Measurements from ENCODE around the gene PKP4.

Gene PKP4

GRCh38 chr2:158513841-158514240 lies 57.1 kb downstream of the PKP4 start:
- H3K27me3 ChIP-seq (replicated peaks in 2 of 5; ENCODE audit: control insufficient read depth in 4 of 5, insufficient read depth in 5 of 5, low read length in 4 of 5), result no peaks in the 10 kb centered on the region
- H3K36me3 ChIP-seq (ENCODE audit: control insufficient read depth in 4 of 4, insufficient read depth in 4 of 4, low read length in 3 of 4), result no peaks in the 10 kb centered on the region
- H3K27ac ChIP-seq (ENCODE audit: insufficient read depth in 1 of 2, low read depth in 1 of 2, low read length in 2 of 2, poor library complexity in 1 of 2, severe bottlenecking in 2 of 2), result no peak overlapping the region
- 83% methylated on average over 1 of the region's 5 CpGs for WGBS (ENCODE audit: insufficient coverage)
- DNase-seq, result no peak
- H3K4me3 ChIP-seq (ENCODE audit: control insufficient read depth in 1 of 7, extremely low read depth in 1 of 7, insufficient read depth in 4 of 7, low read depth in 2 of 7, low read length in 6 of 7), result no peak overlapping the region
- ChIA-PET POLR2A (no interaction called here), CTCF (no interaction called here)
- no peaks in the 10 kb centered on the region for H3K9me3 ChIP-seq (ENCODE audit: control extremely low read depth in 1 of 5, control insufficient read depth in 4 of 5, insufficient read depth in 2 of 5, low read depth in 1 of 5, low read length in 4 of 5)
- H3K4me1 ChIP-seq (ENCODE audit: control extremely low read depth in 1 of 4, control insufficient read depth in 4 of 4, insufficient read depth in 4 of 4, low read length in 3 of 4), result peaks cover 0 to 6% (median 0%) of the 10 kb centered on the region in 4 experiments

DNA sequence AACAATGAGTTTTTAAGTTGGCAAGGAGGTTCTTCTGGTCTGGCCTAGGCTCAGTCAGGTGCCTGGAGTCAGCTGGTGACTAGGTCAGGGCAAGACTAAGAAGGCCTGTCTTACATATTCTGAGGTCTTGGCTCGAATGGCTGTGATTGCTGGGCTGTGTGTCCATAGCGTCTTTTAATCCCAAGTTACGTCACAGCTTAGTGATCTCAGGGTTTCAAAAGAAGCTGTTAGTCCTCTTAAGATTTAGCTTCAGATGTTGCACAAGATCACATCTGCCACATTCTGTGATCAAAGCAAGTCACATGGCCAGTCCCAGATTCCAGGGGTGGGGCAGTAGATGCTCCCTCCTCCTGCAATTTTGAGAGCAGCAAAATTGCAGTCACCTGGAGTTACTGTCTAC lies 61.3 kb downstream of the PKP4 start:
- H3K4me1 ChIP-seq (ENCODE audit: control extremely low read depth in 1 of 4, control insufficient read depth in 4 of 4, insufficient read depth in 4 of 4, low read length in 3 of 4), result peaks cover 0 to 6% (median 0%) of the 10 kb centered on the region in 4 experiments
- ChIA-PET CTCF (interaction anchor here (0.8 to 1.3 kb wide), 2 partner anchors 12 to 61 kb away, joined by 5 to 7 read pairs; partner anchors contain the start of genes CCDC148 and PKP4), POLR2A (interaction anchor here (0.5 kb wide), 1 partner anchor 35 kb away, joined by 5 read pairs; no protein-coding TSS in a partner anchor)
- H3K4me3 ChIP-seq (ENCODE audit: control insufficient read depth in 1 of 7, extremely low read depth in 1 of 7, insufficient read depth in 4 of 7, low read depth in 2 of 7, low read length in 6 of 7), result no peak overlapping the region
- H3K27ac ChIP-seq (ENCODE audit: insufficient read depth in 1 of 2, low read depth in 1 of 2, low read length in 2 of 2, poor library complexity in 1 of 2, severe bottlenecking in 2 of 2), result no peak overlapping the region
- H3K27me3 ChIP-seq (replicated peaks in 2 of 5; ENCODE audit: control insufficient read depth in 4 of 5, insufficient read depth in 5 of 5, low read length in 4 of 5), result no peaks in the 10 kb centered on the region
- DNase-seq, result no peak
- H3K36me3 ChIP-seq (ENCODE audit: control insufficient read depth in 4 of 4, insufficient read depth in 4 of 4, low read length in 3 of 4), result peaks cover 0 to 5% (median 2%) of the 10 kb centered on the region in 4 experiments
- 97% methylated on average over 3 of the region's 3 CpGs for WGBS (ENCODE audit: insufficient coverage)
- peaks cover 0 to 6% (median 0%) of the 10 kb centered on the region in 5 experiments for H3K9me3 ChIP-seq (ENCODE audit: control extremely low read depth in 1 of 5, control insufficient read depth in 4 of 5, insufficient read depth in 2 of 5, low read depth in 1 of 5, low read length in 4 of 5)

GRCh38 chr2:158519481-158519880 lies 62.7 kb downstream of the PKP4 start:
- Histone ChIP-seq H3K36me3 (ENCODE audit: control insufficient read depth in 4 of 4, insufficient read depth in 4 of 4, low read length in 3 of 4) (peaks cover 0 to 5% (median 2%) of the 10 kb centered on the region in 4 experiments), H3K4me3 (ENCODE audit: control insufficient read depth in 1 of 7, extremely low read depth in 1 of 7, insufficient read depth in 4 of 7, low read depth in 2 of 7, low read length in 6 of 7) (no peak overlapping the region), H3K9me3 (ENCODE audit: control extremely low read depth in 1 of 5, control insufficient read depth in 4 of 5, insufficient read depth in 2 of 5, low read depth in 1 of 5, low read length in 4 of 5) (peaks cover 0 to 6% (median 0%) of the 10 kb centered on the region in 5 experiments), H3K27ac (ENCODE audit: insufficient read depth in 1 of 2, low read depth in 1 of 2, low read length in 2 of 2, poor library complexity in 1 of 2, severe bottlenecking in 2 of 2) (no peak overlapping the region), H3K4me1 (ENCODE audit: control extremely low read depth in 1 of 4, control insufficient read depth in 4 of 4, insufficient read depth in 4 of 4, low read length in 3 of 4) (peaks cover 0 to 6% (median 0%) of the 10 kb centered on the region in 4 experiments), H3K27me3 (replicated peaks in 2 of 5; ENCODE audit: control insufficient read depth in 4 of 5, insufficient read depth in 5 of 5, low read length in 4 of 5) (no peaks in the 10 kb centered on the region)
- CTCF ChIA-PET, result interaction anchor here (1.3 kb wide), 1 partner anchor 62 kb away, joined by 7 read pairs; the partner anchor contains the start of genes CCDC148 and PKP4
- POLR2A ChIA-PET, result no interaction called here
- DNase-seq, result no peak
- 100% methylated on average over 1 of the region's 2 CpGs for WGBS (ENCODE audit: insufficient coverage)

DNA sequence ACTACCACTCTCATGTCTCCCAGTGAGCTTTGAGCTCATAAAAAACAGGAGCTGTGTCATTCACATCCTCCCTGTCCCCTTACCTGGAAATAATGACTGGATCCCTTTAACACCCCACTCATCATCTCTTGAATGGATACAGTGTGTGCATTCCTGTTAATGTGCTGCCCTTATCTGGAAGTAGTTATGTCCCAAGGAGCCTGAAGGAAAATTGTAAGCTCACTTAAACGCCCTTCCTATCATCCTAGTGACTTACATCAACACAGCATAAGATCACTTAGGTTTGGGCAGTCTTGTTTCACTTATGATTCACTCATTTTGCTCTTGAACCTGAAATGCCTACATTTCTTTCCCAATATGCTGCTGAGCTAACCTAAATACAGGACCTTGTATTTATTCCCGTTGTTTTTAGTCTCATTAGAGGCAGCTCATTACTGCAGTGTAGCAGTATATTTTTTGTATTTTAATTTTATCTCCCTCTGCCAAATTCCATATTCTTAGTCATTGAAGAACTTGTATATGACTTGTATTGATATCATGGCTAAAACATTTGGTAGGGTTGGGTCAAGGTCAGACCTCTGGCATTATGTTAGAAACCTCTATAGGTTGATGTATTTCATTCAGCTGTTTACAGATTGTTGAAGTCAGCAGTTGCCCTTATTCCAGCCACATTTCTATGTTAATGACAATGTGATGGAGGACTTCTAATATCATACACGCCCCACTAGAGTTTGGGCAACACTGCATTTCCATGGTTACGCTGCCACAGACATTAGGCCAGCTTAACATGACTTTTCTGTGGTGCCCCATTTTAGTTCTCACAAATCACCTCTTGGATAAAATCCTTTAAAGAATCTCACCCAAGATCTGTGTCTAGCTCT lies 72.9 kb downstream of the PKP4 start:
- 100% methylated on average over 3 of the region's 4 CpGs for WGBS (ENCODE audit: insufficient coverage)
- Histone ChIP-seq H3K9me3 (ENCODE audit: control extremely low read depth in 1 of 5, control insufficient read depth in 4 of 5, insufficient read depth in 2 of 5, low read depth in 1 of 5, low read length in 4 of 5) (no peaks in the 10 kb centered on the region), H3K27me3 (replicated peaks in 2 of 5; ENCODE audit: control insufficient read depth in 4 of 5, insufficient read depth in 5 of 5, low read length in 4 of 5) (no peaks in the 10 kb centered on the region), H3K4me1 (ENCODE audit: control extremely low read depth in 1 of 4, control insufficient read depth in 4 of 4, insufficient read depth in 4 of 4, low read length in 3 of 4) (peaks cover 0 to 3% (median under 1%) of the 10 kb centered on the region in 4 experiments), H3K4me3 (ENCODE audit: control insufficient read depth in 1 of 7, extremely low read depth in 1 of 7, insufficient read depth in 4 of 7, low read depth in 2 of 7, low read length in 6 of 7) (no peak overlapping the region), H3K27ac (ENCODE audit: insufficient read depth in 1 of 2, low read depth in 1 of 2, low read length in 2 of 2, poor library complexity in 1 of 2, severe bottlenecking in 2 of 2) (no peak overlapping the region), H3K36me3 (ENCODE audit: control insufficient read depth in 4 of 4, insufficient read depth in 4 of 4, low read length in 3 of 4) (peaks cover 0 to 1% (median 0%) of the 10 kb centered on the region in 4 experiments)
- DNase-seq, result no peak
- CTCF ChIA-PET, result no interaction called here
- POLR2A ChIA-PET, result no interaction called here

DNA sequence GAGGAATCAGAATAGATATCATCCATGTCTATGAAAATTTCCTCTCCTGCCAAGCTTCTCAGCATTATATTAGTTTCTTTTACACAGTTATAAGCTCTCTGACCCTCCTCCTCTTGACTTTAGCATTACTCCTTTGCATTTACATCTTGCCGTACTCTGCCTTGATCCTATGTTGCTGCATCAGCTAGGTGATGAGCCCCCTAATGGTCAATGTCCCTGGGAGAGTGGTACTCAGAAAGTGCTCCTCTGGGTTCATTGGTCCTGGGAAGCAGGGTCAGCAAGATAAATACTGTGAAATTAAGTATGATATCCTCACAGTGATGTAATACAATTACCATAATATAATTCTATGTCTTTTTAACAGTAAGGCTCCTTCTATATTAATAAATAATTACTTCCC lies 74.1 kb downstream of the PKP4 start:
- ChIA-PET POLR2A (no interaction called here), CTCF (no interaction called here)
- Histone ChIP-seq H3K27me3 (replicated peaks in 2 of 5; ENCODE audit: control insufficient read depth in 4 of 5, insufficient read depth in 5 of 5, low read length in 4 of 5) (no peaks in the 10 kb centered on the region), H3K27ac (ENCODE audit: insufficient read depth in 1 of 2, low read depth in 1 of 2, low read length in 2 of 2, poor library complexity in 1 of 2, severe bottlenecking in 2 of 2) (no peak overlapping the region), H3K36me3 (ENCODE audit: control insufficient read depth in 4 of 4, insufficient read depth in 4 of 4, low read length in 3 of 4) (peaks cover 0 to 6% (median 0%) of the 10 kb centered on the region in 4 experiments), H3K4me3 (ENCODE audit: control insufficient read depth in 1 of 7, extremely low read depth in 1 of 7, insufficient read depth in 4 of 7, low read depth in 2 of 7, low read length in 6 of 7) (no peak overlapping the region), H3K4me1 (ENCODE audit: control extremely low read depth in 1 of 4, control insufficient read depth in 4 of 4, insufficient read depth in 4 of 4, low read length in 3 of 4) (peaks cover 0 to 3% (median under 1%) of the 10 kb centered on the region in 4 experiments), H3K9me3 (ENCODE audit: control extremely low read depth in 1 of 5, control insufficient read depth in 4 of 5, insufficient read depth in 2 of 5, low read depth in 1 of 5, low read length in 4 of 5) (no peaks in the 10 kb centered on the region)
- DNase-seq, result no peak
- WGBS (ENCODE audit: insufficient coverage), result 100% methylated on average over 1 of the region's 1 CpG

GRCh38 chr2:158533009-158533408 lies 76.3 kb downstream of the PKP4 start:
- H3K4me3 ChIP-seq (ENCODE audit: control insufficient read depth in 1 of 7, extremely low read depth in 1 of 7, insufficient read depth in 4 of 7, low read depth in 2 of 7, low read length in 6 of 7), result no peak overlapping the region
- H3K27me3 ChIP-seq (replicated peaks in 2 of 5; ENCODE audit: control insufficient read depth in 4 of 5, insufficient read depth in 5 of 5, low read length in 4 of 5), result no peaks in the 10 kb centered on the region
- no peak overlapping the region for H3K27ac ChIP-seq (ENCODE audit: insufficient read depth in 1 of 2, low read depth in 1 of 2, low read length in 2 of 2, poor library complexity in 1 of 2, severe bottlenecking in 2 of 2)
- ChIA-PET CTCF (interaction anchor here (1.4 kb wide), 1 partner anchor 355 kb away, joined by 3 read pairs; no protein-coding TSS in a partner anchor), POLR2A (no interaction called here)
- H3K9me3 ChIP-seq (ENCODE audit: control extremely low read depth in 1 of 5, control insufficient read depth in 4 of 5, insufficient read depth in 2 of 5, low read depth in 1 of 5, low read length in 4 of 5), result no peaks in the 10 kb centered on the region
- WGBS (ENCODE audit: insufficient coverage), result 100% methylated on average over 1 of the region's 5 CpGs
- H3K36me3 ChIP-seq (ENCODE audit: control insufficient read depth in 4 of 4, insufficient read depth in 4 of 4, low read length in 3 of 4), result peaks cover 0 to 11% (median 3%) of the 10 kb centered on the region in 4 experiments
- DNase-seq, result no peak
- H3K4me1 ChIP-seq (ENCODE audit: control extremely low read depth in 1 of 4, control insufficient read depth in 4 of 4, insufficient read depth in 4 of 4, low read length in 3 of 4), result peaks cover 0 to 3% (median under 1%) of the 10 kb centered on the region in 4 experiments
